ENCODE results near the gene DDI2. TPM values are rescaled to one million over a fixed set of nuclear protein-coding genes. Genes with fewer than 3 reads are reported as not detected.

DDI2 gene
- total and polyA plus RNA-seq, 9 of the 15 experiments (the other 6 are each of a cell fraction or from before 2014, with no cell fraction given) = 6.5 to 48.4 (median 21.2) TPM

- Histone ChIP-seq H4K20me1 (replicated peaks; ENCODE audit: control insufficient read depth, insufficient read depth, low read length) (no peaks in the 10 kb centered on the region), H3K4me1 (replicated peaks in 1 of 2; ENCODE audit: control insufficient read depth in 2 of 2, insufficient read depth in 2 of 2, low read length in 2 of 2) (no peaks in the 10 kb centered on the region), H3K9me1 (ENCODE audit: control insufficient read depth, insufficient read depth, low read length) (no peaks in the 10 kb centered on the region), H3K9ac (ENCODE audit: insufficient read depth in 1 of 2, low read depth in 2 of 2, low read length in 2 of 2) (peak overlapping the region in 1 of 2 experiments; percentile 46; a peak in 1 of 4 replicates), H3K27ac (ENCODE audit: extremely low read depth, low read depth, low read length) (no peak overlapping the region), H3K27me3 (ENCODE audit: control insufficient read depth in 2 of 2, insufficient read depth in 2 of 2, low read length in 2 of 2) (no peaks in the 10 kb centered on the region), H2AFZ (ENCODE audit: low read depth, low read length) (no peak overlapping the region), H3K79me2 (ENCODE audit: control insufficient read depth, insufficient read depth, low read length) (peaks cover 6% of the 10 kb centered on the region; the same call in 1 of the 3 replicates), H3K4me3 (no peak overlapping the region), H3K4me2 (ENCODE audit: insufficient read depth, low read length) (no peak overlapping the region), H3K9me3 (replicated peaks; ENCODE audit: control insufficient read depth, insufficient read depth, low read depth, low read length) (no peaks in the 10 kb centered on the region), H3K36me3 (ENCODE audit: control insufficient read depth, insufficient read depth, low read length) (peaks cover 90% of the 10 kb centered on the region)
- in situ Hi-C loops (cut with MboI) (no loop called here), intact Hi-C loops (cut with micrococcal nuclease) (no loop called here)
- FAIRE-seq (no peak), DNase-seq (ENCODE audit: extremely low read depth in 1 of 4, low spot score in 3 of 4) (no peak), ATAC-seq (no peak)
- BruUV-seq (replicated peaks) = no TSS peak
- ChIA-PET CTCF (ENCODE audit: low intra/inter-chr PET ratio) (no interaction called here), POLR2A (no interaction called here)
- TF ChIP-seq MAZ (CRISPR knock-in tag; conservative IDR thresholded peaks at IDR 0.05 in 1 of 2, IDR thresholded peaks at IDR 0.05 in 1 of 2) = no peak
- no peak for TF ChIP-seq CEBPB (tag; IDR thresholded peaks at IDR 0.05)
- no peak for TF ChIP-seq ZC3H11A (IDR thresholded peaks at IDR 0.05; ENCODE audit: low read depth, low read length)
- no peak for TF ChIP-seq GTF2B (IDR thresholded peaks at IDR 0.05; ENCODE audit: extremely low read depth, insufficient read length)
- TF ChIP-seq CREB3 (tag; conservative IDR thresholded peaks at IDR 0.05; ENCODE audit: low read depth) = no peak
- no peak for TF ChIP-seq AFF1 (IDR thresholded peaks at IDR 0.05; ENCODE audit: low read depth in 1 of 2, partially characterized antibody in 2 of 2)
- TF ChIP-seq ERF (CRISPR knock-in tag; IDR thresholded peaks at IDR 0.05) = no peak
- TF ChIP-seq ELF4 (CRISPR knock-in tag; IDR thresholded peaks at IDR 0.05) = no peak
- no peak for TF ChIP-seq ZFP36 (IDR thresholded peaks at IDR 0.05; ENCODE audit: low read depth, low read length, partially characterized antibody)
- 85% methylated on average over 4 of the region's 4 CpGs for WGBS (ENCODE audit: insufficient coverage, low coverage, missing lambda C conversion rate)
These were observed 22.7 kb downstream of the DDI2 start for GRCh38 chr1:15639931-15640330.
